ENCODE results near the gene EFHD1. TPM values are rescaled to one million over a fixed set of nuclear protein-coding genes. Genes with fewer than 3 reads are reported as not detected.
A peak's percentile ranks its signal among the peaks of the same experiment; 100 is the strongest.

Gene EFHD1
- total and polyA plus RNA-seq, 2 of the 13 experiments (the other 11 are each of a cell fraction or from before 2014, with no cell fraction given) = 0.09 TPM; not detected in 1

DNA sequence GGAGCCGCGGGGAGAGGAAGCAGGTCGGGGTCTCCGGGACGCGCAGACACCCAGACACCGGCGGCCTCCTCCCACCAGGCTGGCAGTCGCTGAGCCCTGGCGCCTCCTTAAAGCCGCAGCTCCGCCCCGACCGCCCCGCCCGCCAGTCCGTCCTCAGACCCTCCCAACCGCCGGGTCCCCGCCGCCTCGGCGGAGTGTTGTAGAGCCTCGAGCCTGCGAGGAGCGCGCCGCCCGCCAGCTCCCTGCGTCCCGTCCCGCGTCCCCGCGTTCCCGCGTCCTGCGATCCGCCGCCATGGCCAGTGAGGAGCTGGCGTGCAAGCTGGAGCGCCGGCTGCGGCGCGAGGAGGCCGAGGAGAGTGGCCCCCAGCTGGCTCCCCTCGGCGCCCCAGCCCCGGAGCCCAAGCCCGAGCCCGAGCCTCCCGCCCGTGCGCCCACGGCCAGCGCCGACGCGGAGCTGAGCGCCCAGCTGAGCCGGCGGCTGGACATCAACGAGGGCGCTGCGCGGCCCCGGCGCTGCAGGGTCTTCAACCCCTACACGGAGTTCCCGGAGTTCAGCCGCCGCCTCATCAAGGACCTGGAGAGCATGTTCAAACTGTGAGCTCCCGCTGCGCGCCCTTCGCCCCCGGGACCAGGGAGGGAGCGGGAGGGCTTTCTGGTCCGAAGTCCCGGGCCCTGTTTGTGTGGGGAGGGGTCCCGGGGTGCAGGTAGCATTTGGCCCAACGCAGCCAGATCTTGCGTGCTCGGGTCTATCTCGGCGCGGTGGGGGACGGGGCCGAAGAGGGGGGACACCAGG, at the start of gene EFHD1 (continued):
- TF ChIP-seq IRX3 (CRISPR knock-in tag; IDR thresholded peaks at IDR 0.05; ENCODE audit: borderline replicate concordance, low read depth) (peak; percentile 95), SMARCC2 (IDR thresholded peaks at IDR 0.05) (no peak), ZNF501 (CRISPR knock-in tag; IDR thresholded peaks at IDR 0.05) (peak; percentile 54; the same call in 1 of the 2 replicates), DR1 (CRISPR knock-in tag; IDR thresholded peaks at IDR 0.05) (peak; percentile 67; the same call in 1 of the 2 replicates), PAX8 (CRISPR knock-in tag; IDR thresholded peaks at IDR 0.05; ENCODE audit: borderline replicate concordance) (peak; percentile 79; the same call in 1 of the 2 replicates), FOXA1 (IDR thresholded peaks at IDR 0.05) (no peak), FOXA1 (CRISPR knock-in tag; IDR thresholded peaks at IDR 0.05) (no peak), GATA4 (IDR thresholded peaks at IDR 0.05; ENCODE audit: borderline replicate concordance, low read depth) (no peak), ZNF329 (CRISPR knock-in tag; IDR thresholded peaks at IDR 0.05; ENCODE audit: low read depth) (peak; percentile 55; the same call in 1 of the 2 replicates), NCOA2 (CRISPR knock-in tag; IDR thresholded peaks at IDR 0.05) (peak; percentile 27; the same call in 1 of the 2 replicates), ZBTB1 (CRISPR knock-in tag; IDR thresholded peaks at IDR 0.05; ENCODE audit: borderline replicate concordance) (peak; percentile 74; the same call in 1 of the 2 replicates), CREB1 (IDR thresholded peaks at IDR 0.05) (no peak), CREB1 (CRISPR knock-in tag; IDR thresholded peaks at IDR 0.05) (no peak), ZNF616 (CRISPR knock-in tag; IDR thresholded peaks at IDR 0.05; ENCODE audit: low read depth) (0 out of 2 replicates have a peak, but pooled peaks have one; percentile 76), CHD2 (IDR thresholded peaks at IDR 0.05; ENCODE audit: low read depth, low read length) (no peak), RARG (CRISPR knock-in tag; IDR thresholded peaks at IDR 0.05; ENCODE audit: low read depth) (no peak), AGO2 (optimal IDR thresholded peaks at IDR 0.05; ENCODE audit: low read depth, low read length) (peak; percentile 11), ZNF766 (CRISPR knock-in tag; IDR thresholded peaks at IDR 0.05; ENCODE audit: borderline replicate concordance) (peak; percentile 97), MXD4 (CRISPR knock-in tag; IDR thresholded peaks at IDR 0.05) (peak; percentile 39; the same call in 1 of the 2 replicates), TBX3 (IDR thresholded peaks at IDR 0.05; ENCODE audit: borderline replicate concordance) (no peak)
- TF ChIP-seq, protein P1, sequence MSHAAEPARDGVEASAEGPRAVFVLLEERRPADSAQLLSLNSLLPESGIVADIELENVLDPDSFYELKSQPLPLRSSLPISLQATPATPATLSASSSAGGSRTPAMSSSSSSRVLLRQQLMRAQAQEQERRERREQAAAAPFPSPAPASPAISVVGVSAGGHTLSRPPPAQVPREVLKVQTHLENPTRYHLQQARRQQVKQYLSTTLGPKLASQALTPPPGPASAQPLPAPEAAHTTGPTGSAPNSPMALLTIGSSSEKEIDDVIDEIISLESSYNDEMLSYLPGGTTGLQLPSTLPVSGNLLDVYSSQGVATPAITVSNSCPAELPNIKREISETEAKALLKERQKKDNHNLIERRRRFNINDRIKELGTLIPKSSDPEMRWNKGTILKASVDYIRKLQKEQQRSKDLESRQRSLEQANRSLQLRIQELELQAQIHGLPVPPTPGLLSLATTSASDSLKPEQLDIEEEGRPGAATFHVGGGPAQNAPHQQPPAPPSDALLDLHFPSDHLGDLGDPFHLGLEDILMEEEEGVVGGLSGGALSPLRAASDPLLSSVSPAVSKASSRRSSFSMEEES (CRISPR knock-in tag; IDR thresholded peaks at IDR 0.05) = peak; percentile 78
- TF ChIP-seq, protein P2, sequence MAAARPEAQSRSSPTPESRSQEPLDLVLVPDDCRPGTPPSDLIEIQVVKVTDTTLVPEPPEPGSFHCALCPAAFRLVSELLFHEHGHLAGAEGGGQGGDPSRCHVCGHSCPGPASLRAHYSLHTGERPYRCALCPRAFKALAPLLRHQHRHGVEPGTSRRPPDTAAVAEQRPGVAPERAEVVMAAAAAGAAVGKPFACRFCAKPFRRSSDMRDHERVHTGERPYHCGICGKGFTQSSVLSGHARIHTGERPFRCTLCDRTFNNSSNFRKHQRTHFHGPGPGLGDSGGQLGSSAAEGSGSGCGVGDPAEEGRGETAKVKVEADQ (CRISPR knock-in tag; IDR thresholded peaks at IDR 0.05; ENCODE audit: borderline replicate concordance) = peak; percentile 85; the same call in 1 of the 2 replicates
- TF ChIP-seq, protein P3, sequence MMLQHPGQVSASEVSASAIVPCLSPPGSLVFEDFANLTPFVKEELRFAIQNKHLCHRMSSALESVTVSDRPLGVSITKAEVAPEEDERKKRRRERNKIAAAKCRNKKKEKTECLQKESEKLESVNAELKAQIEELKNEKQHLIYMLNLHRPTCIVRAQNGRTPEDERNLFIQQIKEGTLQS (CRISPR knock-in tag; IDR thresholded peaks at IDR 0.05) = no peak
- TF ChIP-seq, protein P4, sequence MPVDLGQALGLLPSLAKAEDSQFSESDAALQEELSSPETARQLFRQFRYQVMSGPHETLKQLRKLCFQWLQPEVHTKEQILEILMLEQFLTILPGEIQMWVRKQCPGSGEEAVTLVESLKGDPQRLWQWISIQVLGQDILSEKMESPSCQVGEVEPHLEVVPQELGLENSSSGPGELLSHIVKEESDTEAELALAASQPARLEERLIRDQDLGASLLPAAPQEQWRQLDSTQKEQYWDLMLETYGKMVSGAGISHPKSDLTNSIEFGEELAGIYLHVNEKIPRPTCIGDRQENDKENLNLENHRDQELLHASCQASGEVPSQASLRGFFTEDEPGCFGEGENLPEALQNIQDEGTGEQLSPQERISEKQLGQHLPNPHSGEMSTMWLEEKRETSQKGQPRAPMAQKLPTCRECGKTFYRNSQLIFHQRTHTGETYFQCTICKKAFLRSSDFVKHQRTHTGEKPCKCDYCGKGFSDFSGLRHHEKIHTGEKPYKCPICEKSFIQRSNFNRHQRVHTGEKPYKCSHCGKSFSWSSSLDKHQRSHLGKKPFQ (CRISPR knock-in tag; IDR thresholded peaks at IDR 0.05; ENCODE audit: insufficient replicate concordance) = no peak
- TF ChIP-seq, protein P5, sequence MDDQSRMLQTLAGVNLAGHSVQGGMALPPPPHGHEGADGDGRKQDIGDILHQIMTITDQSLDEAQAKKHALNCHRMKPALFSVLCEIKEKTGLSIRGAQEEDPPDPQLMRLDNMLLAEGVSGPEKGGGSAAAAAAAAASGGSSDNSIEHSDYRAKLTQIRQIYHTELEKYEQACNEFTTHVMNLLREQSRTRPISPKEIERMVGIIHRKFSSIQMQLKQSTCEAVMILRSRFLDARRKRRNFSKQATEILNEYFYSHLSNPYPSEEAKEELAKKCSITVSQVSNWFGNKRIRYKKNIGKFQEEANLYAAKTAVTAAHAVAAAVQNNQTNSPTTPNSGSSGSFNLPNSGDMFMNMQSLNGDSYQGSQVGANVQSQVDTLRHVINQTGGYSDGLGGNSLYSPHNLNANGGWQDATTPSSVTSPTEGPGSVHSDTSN (CRISPR knock-in tag; IDR thresholded peaks at IDR 0.05; ENCODE audit: borderline replicate concordance) = 0 out of 2 replicates have a peak, but pooled peaks have one; percentile 67

Data from HepG2 (cell line).